HepG2 (cell line): ENCODE data around the gene TXN2. TPM values are rescaled to one million over a fixed set of nuclear protein-coding genes. Genes with fewer than 3 reads are reported as not detected.

Experiments used
- ARID3A ChIP-seq: IDR thresholded peaks from 2 replicates; pipeline ENCODE4 v1.6.1; 2012; ENCODE audit warnings: low read depth, low read length, improper control_type of control experiment
- DR1 ChIP-seq: sonication (generic); formaldehyde crosslinking; IDR thresholded peaks from 2 replicates; pipeline ENCODE4 v1.8.0; 2021; ENCODE audit warnings: mild to moderate bottlenecking, missing genetic modification reagents, inconsistent platforms
- GPN1 ChIP-seq: sonication (generic); formaldehyde crosslinking; IDR thresholded peaks from 2 replicates; pipeline ENCODE4 v1.5.1; 2020; ENCODE audit warnings: missing genetic modification reagents, borderline replicate concordance
- HMG20B ChIP-seq: conservative IDR thresholded peaks from 2 replicates; pipeline ENCODE4 v1.6.1; 2016; ENCODE audit warnings: missing genetic modification reagents, missing compliant biosample characterization
- NBN ChIP-seq: fragments of 450-650 bp; conservative IDR thresholded peaks from 2 replicates; pipeline ENCODE4 v1.6.1; 2017
- NONO ChIP-seq, 2 experiments: fragments of 450-650 bp in 1 of 2; sonication (generic) in 1 of 2; formaldehyde crosslinking in 1 of 2; IDR thresholded peaks in 1 of 2; conservative IDR thresholded peaks in 1 of 2; 2 replicates each; pipeline versions ENCODE4 v1.6.1 to v1.8.0; 2017 to 2022; ENCODE audit warnings: mild to moderate bottlenecking in 1 of 2, missing genetic modification reagents in 1 of 2, moderate library complexity in 1 of 2
- POLR2G ChIP-seq: fragments of 200-400 bp; formaldehyde crosslinking; IDR thresholded peaks from 2 replicates; pipeline ENCODE4 v1.6.1; 2018; ENCODE audit warnings: mild to moderate bottlenecking, low read depth, low read length, moderate library complexity
- SMC3 ChIP-seq: IDR thresholded peaks from 2 replicates; pipeline ENCODE4 v1.6.1; 2011; ENCODE audit warnings: low read length, improper control_type of control experiment
- SMYD3 ChIP-seq: sonication (generic); formaldehyde crosslinking; IDR thresholded peaks from 2 replicates; pipeline ENCODE4 v1.8.1; 2023; ENCODE audit warnings: mild to moderate bottlenecking, missing genetic modification reagents
- ZNF329 ChIP-seq: sonication (generic); formaldehyde crosslinking; IDR thresholded peaks from 2 replicates; pipeline ENCODE4 v1.9.0; 2021; ENCODE audit warnings: low read depth, mild to moderate bottlenecking, missing genetic modification reagents
- ZNF609 ChIP-seq: sonication (generic); formaldehyde crosslinking; IDR thresholded peaks from 2 replicates; pipeline ENCODE4 v1.4.0; 2020; ENCODE audit warnings: mild to moderate bottlenecking, missing genetic modification reagents, borderline replicate concordance
- ZNF687 ChIP-seq: sonication (generic); formaldehyde crosslinking; IDR thresholded peaks from 2 replicates; pipeline ENCODE4 v1.5.1; 2020; ENCODE audit warnings: mild to moderate bottlenecking, missing genetic modification reagents, moderate library complexity
- polyA plus RNA-seq, 8 experiments: library from polyadenylated mRNA; depleted of rRNA in 3 of 8; stranded (reverse) in 7 of 8; unstranded in 1 of 8; fragments of >200 nt; fragmentation: Illumina TruSeq in 4 of 8; extraction: Trizol in 4 of 8; gene quantifications; 2 replicates each; pipeline versions ENCODE4 v1.2.1 to v1.2.3, GENCODE V29; 2011 to 2016; ENCODE audit warnings: low read depth in 4 of 8, missing spikeins in 1 of 8, mixed read lengths in 1 of 8; ENCODE audit not compliant: insufficient read depth in 1 of 8
- total RNA-seq, 5 experiments: library from RNA; depleted of rRNA; stranded (reverse); fragments of >200 nt; fragmentation: Illumina TruSeq; extraction: Trizol; gene quantifications; 2 replicates each; pipeline ENCODE4 v1.2.3, GENCODE V29; 2016; ENCODE audit warnings: low read depth in 1 of 5
- TF ChIP-seq, protein P1 (sequence below): sonication (generic); formaldehyde crosslinking; IDR thresholded peaks from 2 replicates; pipeline ENCODE4 v1.4.0; 2020; ENCODE audit warnings: missing genetic modification reagents
- TF ChIP-seq, protein P2 (sequence below): sonication (generic); formaldehyde crosslinking; IDR thresholded peaks from 2 replicates; pipeline ENCODE4 v1.5.0; 2020; ENCODE audit warnings: mild to moderate bottlenecking, missing genetic modification reagents

TXN2 gene
- total and polyA plus RNA-seq, 2 of the 13 experiments (the other 11 are each of a cell fraction or from before 2014, with no cell fraction given) = 41.4 to 109 TPM

DNA sequence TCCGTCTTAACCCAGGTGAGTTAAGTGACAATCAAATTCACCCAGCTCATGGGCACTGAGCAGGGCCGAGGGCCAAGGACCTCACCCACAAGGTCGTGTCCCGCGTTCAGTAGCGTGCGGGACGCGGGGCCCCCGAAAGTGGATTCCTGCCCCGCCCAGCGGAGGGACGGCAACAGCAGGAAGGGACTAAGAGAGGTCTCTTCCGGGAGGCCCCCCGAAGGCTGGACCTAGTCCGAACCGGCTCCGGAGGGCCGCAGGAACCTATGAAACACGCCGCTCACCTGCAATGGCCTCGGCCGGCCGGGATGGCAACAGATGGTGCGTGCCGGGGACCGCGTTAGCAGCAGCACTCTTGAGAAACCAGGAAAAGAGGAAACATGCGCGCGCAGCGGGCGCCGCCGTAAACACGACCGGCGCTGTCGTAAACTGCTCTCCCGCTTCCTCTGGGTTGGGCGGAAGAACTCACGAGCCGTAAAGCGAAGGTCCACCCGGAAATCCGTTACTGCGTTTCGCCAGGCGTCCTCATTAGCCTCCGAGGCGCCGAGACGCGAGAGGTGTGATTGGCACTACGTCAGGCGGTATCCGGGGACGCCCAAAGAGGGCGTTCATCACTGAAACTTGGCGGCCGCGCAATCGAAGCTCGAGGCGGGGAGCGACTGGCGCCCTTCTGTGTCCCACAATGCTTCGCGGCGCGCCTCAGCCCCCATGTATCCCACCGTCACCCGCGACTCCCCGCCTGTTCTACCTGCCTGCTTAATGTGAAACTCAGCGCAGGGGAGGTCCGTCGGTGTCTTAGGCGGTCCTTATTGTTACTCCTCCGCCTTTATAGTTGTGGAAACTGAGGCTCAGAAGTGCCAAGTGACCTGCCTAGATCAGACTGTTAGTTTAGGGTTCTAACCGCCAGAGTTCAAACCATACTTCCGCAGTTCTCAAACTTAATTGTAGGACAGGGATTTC, 47.6 kb upstream of the TXN2 start, which contains the start of gene EIF3D (continued):
- peak; percentile 66; the same call in 1 of the 2 replicates for TF ChIP-seq ARID3A
- peak; percentile 97 for TF ChIP-seq ZNF687
- peak; percentile 89 for TF ChIP-seq DR1 (CRISPR knock-in tag)
- TF ChIP-seq NONO (IDR thresholded peaks at IDR 0.05) = no peak
- peak; percentile 95; the same call in 1 of the 2 replicates for TF ChIP-seq NONO (CRISPR knock-in tag; conservative IDR thresholded peaks at IDR 0.05)
- TF ChIP-seq, protein P1, sequence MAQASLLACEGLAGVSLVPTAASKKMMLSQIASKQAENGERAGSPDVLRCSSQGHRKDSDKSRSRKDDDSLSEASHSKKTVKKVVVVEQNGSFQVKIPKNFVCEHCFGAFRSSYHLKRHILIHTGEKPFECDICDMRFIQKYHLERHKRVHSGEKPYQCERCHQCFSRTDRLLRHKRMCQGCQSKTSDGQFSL (CRISPR knock-in tag) = no peak; the same call in 1 of the 2 replicates
- peak; percentile 46; the same call in 1 of the 2 replicates for TF ChIP-seq ZNF329 (CRISPR knock-in tag)
- TF ChIP-seq ZNF609 (CRISPR knock-in tag) = peak; percentile 66; the same call in 1 of the 2 replicates
- no peak for TF ChIP-seq SMC3
- no peak for TF ChIP-seq NBN
- no peak for TF ChIP-seq HMG20B (CRISPR knock-in tag)
- peak; percentile 87 for TF ChIP-seq POLR2G
- no peak for TF ChIP-seq GPN1
- TF ChIP-seq SMYD3 (CRISPR knock-in tag) = no peak
- TF ChIP-seq, protein P2, sequence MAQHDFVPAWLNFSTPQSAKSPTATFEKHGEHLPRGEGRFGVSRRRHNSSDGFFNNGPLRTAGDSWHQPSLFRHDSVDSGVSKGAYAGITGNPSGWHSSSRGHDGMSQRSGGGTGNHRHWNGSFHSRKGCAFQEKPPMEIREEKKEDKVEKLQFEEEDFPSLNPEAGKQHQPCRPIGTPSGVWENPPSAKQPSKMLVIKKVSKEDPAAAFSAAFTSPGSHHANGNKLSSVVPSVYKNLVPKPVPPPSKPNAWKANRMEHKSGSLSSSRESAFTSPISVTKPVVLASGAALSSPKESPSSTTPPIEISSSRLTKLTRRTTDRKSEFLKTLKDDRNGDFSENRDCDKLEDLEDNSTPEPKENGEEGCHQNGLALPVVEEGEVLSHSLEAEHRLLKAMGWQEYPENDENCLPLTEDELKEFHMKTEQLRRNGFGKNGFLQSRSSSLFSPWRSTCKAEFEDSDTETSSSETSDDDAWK (CRISPR knock-in tag) = no peak
